H7 (cell line): Measurements from ENCODE around the gene OCEL1. TPM values are rescaled to one million over a fixed set of nuclear protein-coding genes. Genes with fewer than 3 reads are reported as not detected.
A peak's percentile ranks its signal among the peaks of the same experiment; 100 is the strongest.

ENCODE experiments used
- DNase-seq: peaks from one replicate; pipeline ENCODE4 v3.0.0; 2012
- H3K27me3 ChIP-seq: 2 replicates; pipeline ENCODE4 v1.6.0; 2011; ENCODE audit warnings: mild to moderate bottlenecking, low read length; ENCODE audit not compliant: control insufficient read depth, insufficient read depth
- H3K36me3 ChIP-seq: replicated peaks from 2 replicates; pipeline ENCODE4 v1.5.1; 2011; ENCODE audit warnings: low read length; ENCODE audit not compliant: control insufficient read depth, insufficient read depth
- H3K4me3 ChIP-seq: 2 replicates; pipeline ENCODE4 v1.5.1; 2011; ENCODE audit warnings: low read depth, mild to moderate bottlenecking, control low read depth, low read length, moderate library complexity; ENCODE audit not compliant: insufficient read depth
- total RNA-seq: library from RNA; depleted of rRNA; stranded (reverse); fragments of >200 nt; shearing (Covaris generic); gene quantifications from 2 replicates; pipeline ENCODE4 v1.2.3, GENCODE V29; 2014

Gene OCEL1
- total RNA-seq, 1 experiment from 2014 or later = 13.0 TPM

GRCh38 chr19:17220207-17220758, 5.7 kb upstream of the OCEL1 start:
- DNase-seq = no peak
- no peaks in the 10 kb centered on the region for H3K27me3 ChIP-seq
- H3K36me3 ChIP-seq = peaks cover 3% of the 10 kb centered on the region
- H3K4me3 ChIP-seq = no peak overlapping the region

- H3K27me3 ChIP-seq = no peaks in the 10 kb centered on the region
- no peak overlapping the region for H3K4me3 ChIP-seq
- H3K36me3 ChIP-seq = peaks cover 4% of the 10 kb centered on the region
- DNase-seq = no peak
Measured at GRCh38 chr19:17225053-17225452, 973 bp upstream of the OCEL1 start.

GRCh38 chr19:17227798-17228367, 1.9 kb downstream of the OCEL1 start:
- Histone ChIP-seq H3K36me3 (peaks cover 10% of the 10 kb centered on the region), H3K4me3 (no peak overlapping the region), H3K27me3 (no peaks in the 10 kb centered on the region)
- no peak for DNase-seq

- DNase-seq = no peak
- Histone ChIP-seq H3K4me3 (no peak overlapping the region), H3K27me3 (no peaks in the 10 kb centered on the region), H3K36me3 (peaks cover 11% of the 10 kb centered on the region)
Measured at GRCh38 chr19:17229890-17230289, 3.9 kb downstream of the OCEL1 start.

- Histone ChIP-seq H3K36me3 (peaks cover 11% of the 10 kb centered on the region), H3K27me3 (no peaks in the 10 kb centered on the region), H3K4me3 (no peak overlapping the region)
- no peak for DNase-seq
Measured at GRCh38 chr19:17232258-17232657, 6.2 kb downstream of the OCEL1 start.

- DNase-seq = peak; percentile 94
- Histone ChIP-seq H3K36me3 (peaks cover 14% of the 10 kb centered on the region), H3K27me3 (no peaks in the 10 kb centered on the region), H3K4me3 (peak overlapping the region; percentile 88)
Measured at GRCh38 chr19:17234911-17235299, 8.9 kb downstream of the OCEL1 start.

GRCh38 chr19:17235300-17235970, 9.4 kb downstream of the OCEL1 start:
- peak; percentile 83 for DNase-seq
- Histone ChIP-seq H3K27me3 (no peaks in the 10 kb centered on the region), H3K36me3 (peaks cover 13% of the 10 kb centered on the region), H3K4me3 (peak overlapping the region; percentile 88)

- Histone ChIP-seq H3K36me3 (peaks cover 14% of the 10 kb centered on the region), H3K4me3 (peak overlapping the region; percentile 88), H3K27me3 (no peaks in the 10 kb centered on the region)
- DNase-seq = peak; percentile 94
Measured at GRCh38 chr19:17235971-17236777, 10.1 kb downstream of the OCEL1 start.

- no peaks in the 10 kb centered on the region for H3K27me3 ChIP-seq
- H3K36me3 ChIP-seq = peaks cover 11% of the 10 kb centered on the region
- peak; percentile 42 for DNase-seq
- no peak overlapping the region for H3K4me3 ChIP-seq
Measured at GRCh38 chr19:17236811-17237543, 11.0 kb downstream of the OCEL1 start.

- Histone ChIP-seq H3K27me3 (no peaks in the 10 kb centered on the region), H3K36me3 (peaks cover 8% of the 10 kb centered on the region), H3K4me3 (no peak overlapping the region)
- no peak for DNase-seq
Measured at GRCh38 chr19:17237747-17238706, 12.0 kb downstream of the OCEL1 start.

- Histone ChIP-seq H3K4me3 (no peak overlapping the region), H3K27me3 (no peaks in the 10 kb centered on the region), H3K36me3 (peaks cover 7% of the 10 kb centered on the region)
- DNase-seq = peak; percentile 61
Measured at GRCh38 chr19:17240062-17240752, 14.2 kb downstream of the OCEL1 start.

GRCh38 chr19:17240826-17241399, 14.9 kb downstream of the OCEL1 start:
- peaks cover 7% of the 10 kb centered on the region for H3K36me3 ChIP-seq
- DNase-seq = peak; percentile 40
- H3K4me3 ChIP-seq = no peak overlapping the region
- H3K27me3 ChIP-seq = no peaks in the 10 kb centered on the region
